SK-N-SH treated with all-trans-retinoic acid at 6 μM for 48 hours (cell line): ENCODE data around the gene THAP3.

Source experiments
- ATAC-seq: fragments of 200-7000 bp; cut with Tn5 transposase; 3 replicates; pipeline ENCODE4 v1.9.1; 2020; ENCODE audit warnings: mild to moderate bottlenecking, moderate library complexity
- ARNTL ChIP-seq: fragments of 450-650 bp; formaldehyde crosslinking; IDR thresholded peaks from 2 replicates; pipeline ENCODE4 v1.5.0; 2020; ENCODE audit warnings: low read depth, mild to moderate bottlenecking, moderate library complexity, borderline replicate concordance
- BACH2 ChIP-seq: fragments of 250-450 bp; sonication (Bioruptor Pico); IDR thresholded peaks from 2 replicates; pipeline ENCODE4 v1.9.0; 2021; ENCODE audit warnings: mild to moderate bottlenecking, borderline replicate concordance
- CREB5 ChIP-seq: fragments of 250-450 bp; sonication (Bioruptor Pico); IDR thresholded peaks from 2 replicates; pipeline ENCODE4 v1.5.1; 2020; ENCODE audit warnings: low read depth, mild to moderate bottlenecking, moderate library complexity
- CSDC2 ChIP-seq: fragments of 250-450 bp; sonication (Bioruptor Pico); IDR thresholded peaks from 2 replicates; pipeline ENCODE4 v1.5.0; 2020; ENCODE audit warnings: mild to moderate bottlenecking, moderate library complexity
- ESRRG ChIP-seq: fragments of 250-450 bp; sonication (Bioruptor Pico); IDR thresholded peaks from 2 replicates; pipeline ENCODE4 v1.6.1; 2021; ENCODE audit warnings: mild to moderate bottlenecking
- GLIS3 ChIP-seq: fragments of 250-450 bp; sonication (Bioruptor Pico); IDR thresholded peaks from 2 replicates; pipeline ENCODE4 v1.5.0; 2020; ENCODE audit warnings: mild to moderate bottlenecking, moderate library complexity
- ISL1 ChIP-seq: fragments of 250-450 bp; sonication (Bioruptor Pico); IDR thresholded peaks from 2 replicates; pipeline ENCODE4 v2.1.2; 2022; ENCODE audit warnings: mild to moderate bottlenecking, moderate library complexity
- OSR1 ChIP-seq: fragments of 250-450 bp; sonication (Bioruptor Pico); IDR thresholded peaks from 2 replicates; pipeline ENCODE4 v1.8.0; 2022; ENCODE audit warnings: moderate library complexity, mild to moderate bottlenecking, inconsistent platforms
- PATZ1 ChIP-seq: fragments of 250-450 bp; sonication (Bioruptor Pico); IDR thresholded peaks from 2 replicates; pipeline ENCODE4 v1.8.0; 2020; ENCODE audit warnings: mild to moderate bottlenecking, moderate library complexity, borderline replicate concordance
- POU6F1 ChIP-seq: fragments of 250-450 bp; sonication (Bioruptor Pico); IDR thresholded peaks from 2 replicates; pipeline ENCODE4 v1.8.0; 2021; ENCODE audit warnings: low read depth, mild to moderate bottlenecking, moderate library complexity, borderline replicate concordance
- RARB ChIP-seq: fragments of 250-450 bp; sonication (Bioruptor Pico); IDR thresholded peaks from 2 replicates; pipeline ENCODE4 v1.8.0; 2021; ENCODE audit warnings: mild to moderate bottlenecking, moderate library complexity
- SNAI2 ChIP-seq: fragments of 250-450 bp; sonication (Bioruptor Pico); IDR thresholded peaks from 2 replicates; pipeline ENCODE4 v1.5.0; 2020; ENCODE audit warnings: mild to moderate bottlenecking, moderate library complexity
- TCF4 ChIP-seq: fragments of 250-450 bp; sonication (Bioruptor Pico); IDR thresholded peaks from 2 replicates; pipeline ENCODE4 v1.8.0; 2021; ENCODE audit warnings: mild to moderate bottlenecking, moderate library complexity, borderline replicate concordance
- TOX ChIP-seq: fragments of 250-450 bp; sonication (Bioruptor Pico); IDR thresholded peaks from 2 replicates; pipeline ENCODE4 v1.8.0; 2021; ENCODE audit warnings: mild to moderate bottlenecking, moderate library complexity, borderline replicate concordance
- TSHZ2 ChIP-seq: fragments of 250-450 bp; sonication (Bioruptor Pico); IDR thresholded peaks from 2 replicates; pipeline ENCODE4 v1.5.0; 2020; ENCODE audit warnings: mild to moderate bottlenecking, moderate library complexity
- ZFP30 ChIP-seq: fragments of 450-650 bp; formaldehyde crosslinking; IDR thresholded peaks from 2 replicates; pipeline ENCODE4 v1.5.0; 2022; ENCODE audit warnings: mild to moderate bottlenecking, moderate library complexity
- ZNF565 ChIP-seq: fragments of 450-650 bp; formaldehyde crosslinking; conservative IDR thresholded peaks from 2 replicates; pipeline ENCODE4 v1.5.0; 2020; ENCODE audit warnings: low read depth, mild to moderate bottlenecking, moderate library complexity
- ZNF70 ChIP-seq: fragments of 450-650 bp; formaldehyde crosslinking; IDR thresholded peaks from 2 replicates; pipeline ENCODE4 v1.5.0; 2020; ENCODE audit warnings: mild to moderate bottlenecking, moderate library complexity
- ZNF8 ChIP-seq: fragments of 450-650 bp; formaldehyde crosslinking; IDR thresholded peaks from 2 replicates; pipeline ENCODE4 v1.5.0; 2020; ENCODE audit warnings: mild to moderate bottlenecking, moderate library complexity

The THAP3 gene

GRCh38 chr1:6652986-6653385, 28.3 kb downstream of the THAP3 start:
- ATAC-seq, result no peak
- TF ChIP-seq PATZ1 (CRISPR knock-in tag) (no peak), POU6F1 (CRISPR knock-in tag) (no peak), ZNF8 (CRISPR knock-in tag) (no peak), BACH2 (CRISPR knock-in tag) (no peak), TOX (CRISPR knock-in tag) (no peak), RARB (CRISPR knock-in tag) (no peak)

- no peak for ATAC-seq
- TF ChIP-seq GLIS3 (CRISPR knock-in tag) (no peak), ISL1 (CRISPR knock-in tag) (no peak), ZNF565 (CRISPR knock-in tag) (no peak), ZNF8 (CRISPR knock-in tag) (no peak), ESRRG (no peak), PATZ1 (CRISPR knock-in tag) (no peak), ZNF70 (no peak), CSDC2 (no peak), CREB5 (CRISPR knock-in tag) (no peak), SNAI2 (no peak), TCF4 (no peak), TSHZ2 (CRISPR knock-in tag) (no peak), BACH2 (CRISPR knock-in tag) (no peak), ZFP30 (CRISPR knock-in tag) (no peak), RARB (CRISPR knock-in tag) (no peak), TOX (CRISPR knock-in tag) (no peak)
Observed at GRCh38 chr1:6653436-6654290, 29.0 kb downstream of the THAP3 start.

- ATAC-seq, result no peak
- TF ChIP-seq OSR1 (CRISPR knock-in tag) (no peak), ZNF8 (CRISPR knock-in tag) (no peak), TSHZ2 (CRISPR knock-in tag) (no peak), ZFP30 (CRISPR knock-in tag) (no peak), CSDC2 (no peak), RARB (CRISPR knock-in tag) (no peak), ZNF70 (no peak), ARNTL (CRISPR knock-in tag) (no peak), CREB5 (CRISPR knock-in tag) (no peak), ZNF565 (CRISPR knock-in tag) (no peak), PATZ1 (CRISPR knock-in tag) (no peak), SNAI2 (no peak), TOX (CRISPR knock-in tag) (no peak)
Observed at GRCh38 chr1:6657138-6657537, 32.5 kb downstream of the THAP3 start.
